GM21367 (cell line): ENCODE data around the gene PTCH2.
A peak's percentile ranks its signal among the peaks of the same experiment; 100 is the strongest.
"Not testable (repeated sequence)": the region's sequence is repeated elsewhere in the genome, so short reads cannot be mapped to it uniquely, and the experiment has no call there.

Experiments
- ATAC-seq: cut with Tn5 transposase; IDR thresholded peaks from one replicate; pipeline ENCODE4 v1.9.1; 2021; ENCODE audit not compliant: unreplicated experiment

PTCH2 gene

DNA sequence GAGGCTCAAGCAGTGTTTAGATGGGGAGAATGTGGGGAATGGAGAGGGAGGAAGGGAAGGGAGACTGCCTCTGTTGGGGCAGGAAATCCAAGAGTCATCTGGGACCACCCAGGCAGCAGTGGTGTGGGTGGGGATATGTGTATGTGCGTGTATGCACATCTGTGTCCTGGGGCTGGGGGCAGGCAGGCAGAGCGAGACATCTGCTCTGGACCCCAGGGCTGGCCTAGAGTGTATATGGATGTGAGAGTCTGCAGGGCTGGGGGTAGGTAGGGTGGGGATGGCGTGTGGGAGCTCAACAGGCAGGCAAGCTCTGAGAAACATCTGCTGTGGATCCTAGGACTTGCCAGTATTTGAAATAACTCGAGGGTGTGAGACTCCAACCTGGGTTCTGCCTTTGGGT lies 3.5 kb downstream of the PTCH2 start:
- no peak for ATAC-seq

DNA sequence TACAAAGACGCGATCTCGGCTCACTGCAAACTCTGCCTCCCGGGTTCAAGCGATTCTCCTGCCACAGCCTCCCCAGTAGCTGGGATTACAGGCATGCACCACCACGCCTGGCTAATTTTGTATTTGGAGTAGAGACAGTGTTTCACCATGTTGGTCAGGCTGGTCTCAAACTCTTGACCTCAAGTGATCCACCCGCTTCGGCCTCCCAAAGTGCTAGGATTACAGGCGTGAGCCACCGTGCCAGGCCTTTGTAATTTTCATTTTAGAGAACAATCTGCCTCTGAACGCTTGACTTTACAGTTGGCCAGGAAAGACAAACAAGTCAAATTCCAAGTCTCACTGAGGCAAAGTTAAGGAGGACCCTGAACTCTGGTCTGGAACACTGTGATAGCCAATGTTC lies 4.8 kb downstream of the PTCH2 start:
- not testable (repeated sequence) for ATAC-seq

DNA sequence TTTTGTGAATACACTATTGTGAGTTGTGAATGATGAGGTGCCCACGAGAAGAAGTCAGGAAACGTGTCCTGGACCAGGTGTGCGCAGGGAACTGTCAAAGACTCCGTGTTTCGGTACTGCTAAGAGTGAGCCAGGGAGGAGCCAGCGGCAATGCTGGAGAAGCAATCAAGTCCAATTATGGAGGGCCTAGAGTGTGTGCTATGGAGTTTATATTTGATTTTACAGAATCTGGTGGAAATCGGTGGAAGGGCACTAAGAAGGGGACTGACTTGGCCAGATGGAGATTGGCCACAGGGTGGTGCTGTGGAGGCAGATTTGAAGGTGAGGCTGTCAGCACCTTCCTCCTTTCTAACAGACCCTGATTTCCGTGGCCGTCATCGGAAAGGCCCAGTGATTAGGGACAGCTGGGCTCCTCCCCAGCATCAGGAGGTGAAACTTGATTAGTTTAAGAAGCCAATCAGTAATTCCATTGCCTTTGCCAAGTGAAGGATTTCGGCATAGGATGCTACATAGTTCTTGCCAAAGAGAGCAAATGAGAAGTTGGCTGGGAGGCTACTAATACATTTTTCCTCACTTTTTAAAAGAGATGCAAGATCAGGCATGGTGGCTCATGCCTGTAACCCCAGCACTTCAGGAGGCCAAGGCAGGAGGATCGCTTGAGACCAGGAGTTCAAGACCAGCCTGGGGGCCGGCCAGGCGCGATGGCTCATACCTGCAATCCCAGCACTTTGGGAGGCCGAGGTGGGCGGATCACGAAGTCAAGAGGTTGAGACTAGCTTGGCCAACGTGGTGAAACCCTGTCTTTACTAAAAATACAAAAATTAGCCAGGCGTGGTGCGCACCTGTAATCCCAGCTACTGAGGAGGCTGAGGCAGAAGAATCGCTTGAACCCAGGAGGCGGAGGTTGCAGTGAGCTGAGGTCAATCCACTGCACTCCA lies 7.0 kb downstream of the PTCH2 start:
- peak; percentile 71 for ATAC-seq

DNA sequence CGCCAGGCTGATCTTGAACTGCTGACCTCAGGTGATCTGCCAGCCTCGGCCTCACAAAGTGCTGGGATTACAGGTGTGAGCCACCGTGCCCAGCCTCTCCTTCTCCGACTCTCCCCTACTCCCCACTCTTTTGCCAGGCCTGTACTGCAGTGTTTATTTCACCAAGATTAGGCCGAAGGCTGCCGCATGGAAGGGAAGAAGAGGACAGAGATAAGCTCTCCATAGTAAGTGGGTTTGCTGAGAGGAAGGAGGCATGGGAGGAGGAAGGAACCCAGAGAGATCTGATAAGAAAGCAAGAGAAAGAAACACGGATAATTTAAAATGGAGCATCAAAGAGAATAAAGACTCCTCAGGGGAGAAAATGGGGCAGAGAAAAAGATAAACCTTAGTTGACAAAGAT lies 8.7 kb downstream of the PTCH2 start:
- ATAC-seq, result no peak

DNA sequence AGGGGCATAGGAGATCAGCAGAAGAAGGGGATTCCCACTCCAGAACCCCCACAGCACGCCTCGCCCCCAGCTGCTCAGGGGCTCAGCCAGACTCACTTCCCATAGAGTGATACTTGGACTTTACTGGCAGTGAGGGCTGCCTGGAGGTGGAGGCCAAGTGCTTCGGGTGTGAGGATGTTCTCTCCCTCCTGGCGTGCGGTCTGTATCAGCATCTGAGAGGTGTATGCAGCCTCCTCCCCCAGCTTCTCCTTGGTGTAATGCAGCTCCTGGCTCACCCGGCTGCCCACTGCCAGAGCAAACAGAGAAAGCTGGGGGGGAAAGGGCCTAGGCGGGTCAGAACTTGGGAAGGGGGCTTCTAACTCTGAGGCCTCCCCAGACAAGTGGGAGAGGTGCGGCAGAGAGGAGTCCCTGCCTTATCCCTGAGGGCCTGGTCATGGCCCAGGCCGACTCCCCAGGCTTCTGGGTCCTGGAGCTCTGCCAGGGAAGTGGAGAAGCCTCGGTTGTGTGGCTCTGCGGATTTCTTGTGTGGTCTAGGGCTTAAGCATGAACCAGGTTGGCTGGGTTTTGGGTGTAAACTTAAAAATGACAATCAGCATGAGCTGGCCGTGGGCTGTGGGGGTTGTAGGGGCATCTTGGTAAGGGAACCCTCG lies 10.9 kb downstream of the PTCH2 start:
- ATAC-seq, result no peak

DNA sequence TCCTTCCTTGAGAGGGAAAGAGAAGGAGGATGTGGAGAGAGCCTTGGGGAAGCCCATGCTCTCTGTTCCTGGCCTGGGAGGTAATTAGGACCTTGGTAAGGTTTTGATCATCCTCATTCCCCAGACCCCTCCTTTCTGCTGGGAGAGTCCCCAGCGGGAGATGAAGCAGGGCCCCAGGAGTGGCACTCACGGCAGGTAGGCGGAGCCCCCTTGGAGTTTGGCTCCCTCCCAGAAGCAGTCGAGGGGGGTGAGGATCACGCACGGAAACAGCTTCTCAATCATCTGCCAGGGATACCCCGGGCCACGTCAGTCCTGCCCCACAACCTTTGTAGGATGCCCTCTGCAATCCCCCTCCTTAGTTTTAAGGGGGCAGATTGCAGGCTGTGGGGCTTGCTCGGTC lies 11.5 kb downstream of the PTCH2 start:
- ATAC-seq, result no peak

DNA sequence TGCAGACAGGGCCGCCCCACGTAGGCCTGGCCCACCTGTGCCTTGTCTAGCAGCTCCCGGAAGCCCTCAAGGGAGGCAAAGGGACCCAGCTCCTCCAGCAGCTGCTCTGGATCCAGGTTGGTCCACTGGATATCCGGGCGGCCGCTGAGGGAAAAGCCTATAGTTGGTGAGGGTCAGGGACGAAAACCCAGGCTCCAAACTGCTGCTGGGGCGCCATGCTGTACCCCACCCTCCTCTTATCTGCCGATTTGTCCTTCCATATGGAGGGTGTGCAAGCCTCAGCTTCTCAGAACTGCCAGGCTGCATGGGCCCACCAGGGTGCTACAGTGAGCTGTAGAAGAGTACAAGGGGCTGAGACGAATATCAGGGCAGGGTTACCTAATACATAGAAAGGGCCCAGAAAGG lies 12.2 kb downstream of the PTCH2 start:
- no peak for ATAC-seq

DNA sequence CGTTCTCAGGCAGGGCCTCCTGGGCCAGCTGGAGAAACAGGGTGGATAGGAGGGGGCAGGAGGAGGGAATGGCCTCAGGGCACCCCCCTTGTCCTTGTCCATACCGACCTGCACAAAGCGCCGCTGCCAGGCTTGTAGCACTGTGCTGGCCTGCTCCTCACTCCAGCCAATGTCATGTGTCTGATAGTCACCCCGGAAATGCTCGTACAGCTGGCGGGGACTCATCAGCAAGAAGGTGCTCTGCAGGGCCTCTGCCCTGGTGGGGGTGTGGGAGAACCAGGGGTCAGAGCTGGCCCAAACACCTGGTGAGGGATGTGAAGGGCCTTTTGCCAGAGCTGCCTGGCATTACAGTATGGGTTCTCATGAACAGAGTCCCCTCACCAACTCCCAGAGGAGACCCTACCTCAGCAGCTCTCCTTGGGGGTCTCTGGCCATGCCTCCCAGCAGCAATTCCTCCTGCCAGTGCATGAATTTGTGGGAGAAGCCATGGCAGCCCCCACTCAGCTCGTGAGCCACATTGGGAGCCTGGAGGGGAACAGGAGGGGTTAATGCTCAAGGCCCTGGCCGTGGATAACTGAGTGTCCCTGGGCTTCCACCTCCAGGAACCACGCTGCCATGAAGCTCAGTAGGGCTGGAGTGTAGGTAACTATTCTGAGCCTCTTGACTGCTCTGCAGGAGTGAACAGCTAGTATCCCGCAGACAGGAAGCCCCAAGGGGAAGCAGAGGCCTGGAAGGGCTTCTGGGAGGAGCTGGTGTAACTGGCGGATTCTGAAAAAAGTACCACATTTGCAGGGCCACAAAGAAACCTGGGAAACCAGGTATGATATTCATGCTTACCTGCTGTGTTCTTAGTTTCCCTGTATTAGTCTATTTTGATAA lies 13.3 kb downstream of the PTCH2 start:
- no peak for ATAC-seq

DNA sequence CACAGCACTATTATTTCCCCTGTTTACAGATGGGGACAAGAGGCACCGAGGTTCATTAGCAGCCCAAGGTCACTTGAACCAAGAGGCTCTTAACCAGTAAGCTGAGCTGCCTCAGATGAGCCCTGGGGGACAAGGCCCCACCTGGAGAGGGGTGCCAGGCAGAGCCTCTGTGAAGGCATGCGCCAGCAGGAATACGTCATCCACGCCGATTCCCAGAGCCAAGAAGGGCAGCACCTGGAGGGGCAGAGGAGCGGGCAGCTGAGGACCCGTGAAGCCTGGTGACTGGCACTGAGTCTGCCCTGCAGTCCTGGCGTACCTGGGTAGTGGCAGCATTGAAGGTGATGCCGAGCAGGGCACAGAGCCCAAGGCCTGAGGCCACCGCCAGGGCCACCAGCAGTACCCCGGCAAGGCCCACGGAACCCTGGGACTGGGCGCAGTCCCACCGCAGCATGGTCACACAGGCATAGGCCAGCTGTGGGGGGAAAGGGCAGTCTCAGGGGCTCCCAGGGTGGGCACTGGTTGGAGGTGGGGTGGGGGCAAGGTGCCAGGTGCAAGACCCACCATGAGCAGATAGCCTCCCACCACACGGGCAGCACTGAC lies 14.1 kb downstream of the PTCH2 start:
- ATAC-seq, result no peak

DNA sequence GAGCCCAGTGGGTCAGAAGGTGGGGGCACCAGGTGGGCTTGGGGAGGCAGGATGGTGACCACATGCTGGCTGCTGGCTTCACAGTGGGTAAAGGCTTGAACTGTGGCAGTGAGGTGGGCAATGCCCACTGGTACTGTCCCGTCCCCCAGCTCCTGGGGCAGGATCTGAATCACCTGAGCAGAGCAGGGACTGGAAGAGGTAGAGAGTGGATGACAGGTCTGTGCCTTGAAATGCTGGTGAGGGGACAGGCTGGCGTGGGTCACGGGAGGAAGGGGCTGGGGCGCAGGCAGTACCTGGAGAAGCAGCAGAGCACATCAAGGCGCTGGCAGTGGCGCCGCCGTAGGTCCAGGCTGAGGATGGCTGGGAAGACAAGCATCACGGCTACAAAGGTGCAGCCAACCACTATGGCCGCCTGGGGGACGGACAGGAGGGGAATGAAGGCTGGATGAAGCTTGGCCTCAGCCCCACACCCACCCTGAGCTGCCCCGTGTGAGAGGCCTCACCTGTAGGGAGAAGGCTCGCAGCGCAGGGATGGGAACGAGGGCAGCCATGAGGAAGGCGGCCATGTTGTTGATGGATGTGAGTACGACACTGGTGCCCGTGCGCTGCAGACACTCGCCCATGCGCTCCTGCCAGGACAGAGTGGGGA lies 14.9 kb downstream of the PTCH2 start:
- ATAC-seq, result no peak

DNA sequence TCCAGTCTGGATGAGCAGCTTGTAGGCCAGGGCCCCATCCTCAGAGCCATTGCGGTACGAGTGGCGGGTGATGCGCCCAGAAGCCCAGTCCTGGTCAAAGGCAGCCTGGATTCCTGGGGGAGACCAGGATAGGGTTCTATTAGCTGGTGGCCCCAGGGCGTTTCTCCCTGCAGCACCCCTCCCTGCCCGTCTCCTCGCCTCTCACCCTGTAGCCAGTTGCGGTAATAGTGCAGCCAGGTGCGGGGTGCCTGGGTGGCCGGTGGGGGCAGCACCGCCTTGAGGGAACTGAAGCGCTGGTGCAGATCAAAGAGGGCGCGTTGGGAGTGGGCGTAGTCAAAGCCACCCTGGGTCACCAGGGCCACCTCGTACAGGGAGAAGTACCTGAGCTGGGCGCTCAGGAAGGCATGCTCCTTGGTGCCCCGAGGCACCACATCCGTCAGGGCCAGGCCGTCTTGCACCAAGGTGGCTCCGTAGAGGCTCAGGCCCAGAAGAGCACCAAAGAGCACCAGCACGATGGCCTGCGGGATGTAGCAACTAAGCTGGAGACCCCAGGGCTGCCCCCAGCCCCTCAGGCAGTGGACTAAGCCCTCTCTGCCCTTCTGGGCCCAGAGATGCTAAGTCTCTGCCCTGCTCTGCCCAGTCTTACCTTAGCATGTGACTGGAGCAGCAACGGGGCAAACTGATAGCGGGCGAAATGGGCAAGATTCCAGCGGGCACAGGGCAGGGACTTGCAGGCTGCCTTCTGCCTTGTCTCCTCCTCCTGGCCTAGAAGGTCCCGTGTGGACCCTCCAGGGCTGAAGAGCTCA lies 15.7 kb downstream of the PTCH2 start:
- no peak for ATAC-seq

DNA sequence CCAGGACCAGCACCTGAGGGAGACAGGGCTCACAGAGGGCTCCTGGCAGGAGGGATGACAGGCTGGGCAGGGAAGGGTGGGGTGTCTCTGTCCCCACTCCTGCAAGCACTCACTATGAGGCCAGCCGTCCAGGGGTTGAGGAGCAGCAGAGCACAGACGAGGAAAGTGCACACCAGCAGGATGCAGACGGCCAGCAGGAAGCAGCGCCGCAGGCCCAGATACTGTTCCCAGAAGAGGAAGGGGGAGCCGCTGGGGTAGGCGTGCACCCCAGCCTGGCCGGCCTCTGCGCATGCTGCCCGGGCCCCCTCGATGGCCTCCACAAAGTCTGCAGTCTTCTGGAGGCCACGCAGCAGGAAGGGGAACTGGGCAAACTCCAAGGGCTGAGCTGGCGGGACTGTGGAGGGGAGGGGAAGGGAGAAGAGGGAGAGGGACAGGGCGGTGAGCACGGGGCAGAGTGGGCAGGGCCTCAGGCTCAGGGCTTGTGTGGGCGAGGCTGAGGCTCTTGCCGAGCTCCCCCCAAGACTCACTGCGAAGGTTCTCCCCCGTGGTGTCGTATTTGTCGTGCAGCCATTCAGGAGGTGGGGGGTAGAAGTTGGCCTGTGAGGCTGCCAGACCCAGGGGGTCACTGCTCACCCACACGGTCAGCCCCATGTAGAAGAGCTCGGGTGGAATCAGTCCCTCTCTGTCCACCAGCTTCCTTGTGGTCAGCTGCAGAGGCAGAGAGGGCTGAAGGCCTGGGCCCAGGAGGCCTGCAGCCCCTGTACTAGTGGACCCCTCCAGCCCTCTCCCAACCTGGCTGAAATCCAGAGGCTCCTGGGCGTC lies 16.5 kb downstream of the PTCH2 start:
- no peak for ATAC-seq

DNA sequence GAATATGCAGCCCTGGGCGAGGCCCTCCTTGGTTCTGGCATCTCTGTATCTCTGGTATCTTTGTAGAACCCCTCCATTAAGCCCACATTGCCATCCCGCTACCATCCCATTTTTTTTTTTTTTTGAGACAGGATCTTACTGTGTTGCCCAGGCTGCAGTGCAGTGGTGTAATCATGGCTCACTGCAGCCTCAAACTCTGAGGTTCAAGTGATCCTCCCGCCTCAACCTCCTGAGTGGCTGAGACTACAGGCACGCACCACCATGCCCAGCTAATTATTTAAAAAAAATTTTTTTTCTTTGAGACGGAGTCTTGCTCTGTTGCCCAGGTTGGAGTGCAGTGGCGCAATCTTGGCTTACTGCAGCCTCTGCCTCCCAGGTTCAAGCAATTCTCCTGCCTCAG lies 18.7 kb downstream of the PTCH2 start:
- not testable (repeated sequence) for ATAC-seq

DNA sequence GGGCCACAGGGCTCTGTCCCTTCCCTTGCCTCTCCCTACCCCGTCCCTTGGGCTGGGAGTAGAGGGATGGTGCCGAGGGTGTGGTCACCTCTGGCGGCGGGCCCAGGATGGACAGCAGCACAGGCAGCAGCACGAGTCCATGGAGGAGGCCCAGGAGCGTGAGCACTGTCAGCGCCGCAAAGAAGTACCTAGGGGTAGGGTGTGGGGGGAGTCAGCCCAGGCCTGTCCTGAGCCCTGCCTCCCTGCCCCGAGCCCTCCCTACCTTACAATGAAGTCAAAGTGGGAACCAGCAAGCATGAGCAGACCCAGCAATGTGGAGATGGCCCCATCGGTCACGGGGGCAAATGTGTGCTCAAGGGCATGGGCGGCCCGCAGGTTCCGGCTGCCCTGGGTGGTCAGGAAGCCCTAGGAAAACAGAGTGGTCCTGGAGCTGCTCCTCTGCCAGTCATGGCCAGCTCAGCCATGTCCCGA lies 20.0 kb downstream of the PTCH2 start:
- no peak for ATAC-seq

DNA sequence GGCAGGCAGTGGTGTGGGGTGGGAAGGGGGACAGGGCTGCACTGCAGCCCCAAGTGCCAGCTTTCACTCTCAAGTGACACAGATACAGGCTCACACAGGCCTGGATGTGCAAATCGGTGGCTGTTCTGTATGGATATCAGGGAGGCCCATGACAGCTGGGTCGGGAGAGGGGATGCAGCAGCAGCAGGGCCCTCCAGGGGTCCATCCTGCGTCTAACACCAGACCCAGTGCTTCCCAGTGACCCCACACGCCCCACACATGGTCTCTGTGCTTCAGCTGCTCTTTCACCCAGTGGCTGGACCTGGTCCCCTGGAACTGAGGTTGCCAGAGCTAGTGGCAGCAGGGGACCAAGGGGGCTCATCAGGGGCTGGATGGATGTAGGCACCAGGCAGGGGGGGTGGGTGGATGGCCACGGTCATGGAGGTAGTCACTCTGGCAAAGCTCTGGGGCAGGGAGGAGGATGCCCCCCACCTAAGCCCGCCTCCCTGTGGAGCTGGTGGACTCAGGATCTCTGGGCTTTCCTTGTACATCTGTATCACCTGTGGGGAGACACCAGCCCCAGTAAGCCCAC lies 20.8 kb downstream of the PTCH2 start:
- ATAC-seq, result no peak

DNA sequence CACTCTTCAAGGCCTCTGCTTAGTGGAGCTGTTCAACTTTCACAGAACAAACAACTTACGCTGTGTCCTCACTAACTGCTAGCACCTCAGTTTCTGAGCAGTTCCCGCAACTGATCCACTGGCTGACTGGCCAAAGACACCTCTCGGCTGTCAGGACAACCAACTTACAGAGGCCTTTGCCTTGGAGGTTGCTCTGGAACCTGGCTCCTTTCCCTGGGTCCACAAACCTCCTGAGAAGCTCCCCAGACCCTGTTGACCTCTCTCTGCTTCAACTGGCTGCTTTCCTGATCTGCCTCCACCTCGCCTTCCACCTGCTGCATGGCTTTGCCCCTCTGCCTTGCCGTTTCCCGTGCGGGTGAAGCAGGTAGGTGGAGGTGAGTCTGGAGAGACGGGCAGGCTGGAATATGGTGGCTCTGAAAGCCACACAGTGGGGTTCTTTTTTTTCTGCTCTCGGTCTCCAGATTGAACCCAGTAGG lies 21.8 kb downstream of the PTCH2 start:
- ATAC-seq, result no peak

DNA sequence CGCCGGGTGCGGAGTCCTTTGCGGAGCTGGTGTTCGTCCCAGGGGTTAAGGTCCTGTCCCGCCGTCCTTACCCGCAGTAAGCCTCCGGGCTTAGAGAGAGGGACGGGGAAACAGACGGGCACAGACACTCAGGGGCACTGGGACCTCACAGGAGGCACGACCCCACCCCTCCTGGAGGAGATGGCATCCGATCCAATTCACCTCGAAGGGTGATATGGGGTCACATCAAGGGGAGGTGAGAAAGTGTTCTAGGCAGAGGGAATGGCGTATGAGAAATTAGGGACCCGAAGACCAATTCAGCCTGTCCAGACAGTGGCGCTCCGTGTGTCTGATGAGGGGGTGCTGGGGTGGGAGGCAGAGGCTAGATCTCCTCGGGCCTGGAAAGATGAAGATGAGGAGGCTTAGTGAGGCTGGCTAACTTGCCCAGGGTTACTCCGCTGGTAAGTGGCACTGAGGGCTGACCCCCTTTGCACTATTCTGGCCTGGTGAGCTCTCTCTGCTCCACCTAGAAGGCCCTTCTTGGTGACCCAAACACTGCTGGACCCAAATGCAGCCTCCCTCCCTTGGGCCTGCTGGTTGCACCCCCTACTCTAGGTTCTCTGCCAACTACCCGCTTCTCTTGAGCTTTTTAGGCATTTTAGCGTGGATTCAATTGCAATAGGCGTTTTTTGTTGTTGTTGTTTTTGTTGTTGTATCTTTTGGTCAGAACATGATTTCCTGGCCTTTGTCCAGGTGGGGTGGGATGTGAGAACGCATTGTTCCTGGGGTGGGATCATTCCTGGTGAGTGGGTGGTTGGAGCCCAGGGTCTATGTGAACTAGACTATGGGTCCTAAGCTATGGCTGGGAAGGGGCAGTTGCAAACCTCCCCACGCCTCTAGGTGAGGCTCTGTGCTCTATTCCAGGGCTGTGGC lies 22.5 kb downstream of the PTCH2 start:
- no peak for ATAC-seq
